ENCODE measurements around the gene HDGF.

- no peak for TF ChIP-seq CTCF (IDR thresholded peaks at IDR 0.05; ENCODE audit: low read depth, low read length, poor library complexity, severe bottlenecking)
- no peak for TF ChIP-seq EZH2phosphoT487 (IDR thresholded peaks at IDR 0.05; ENCODE audit: borderline replicate concordance, low read length)
Observed at GRCh38 chr1:156727926-156728598, 23.4 kb downstream of the HDGF start, which contains the start of gene METTL25B.
